Ovary (tissue), 9 donors: Measurements from ENCODE around the gene TBX4. TPM values are rescaled to one million over a fixed set of nuclear protein-coding genes. Genes with fewer than 3 reads are reported as not detected.
A peak's percentile ranks its signal among the peaks of the same experiment; 100 is the strongest.

Experiments used
- DNase-seq, 5 donors: peaks; one replicate each; pipeline ENCODE4 v3.0.0-alpha.2; 2019 to 2020
- H3K27ac ChIP-seq, 2 donors: fragments of 200-600 bp; one replicate each; pipeline versions ENCODE4 v1.5.1 to v1.8.0; 2019 to 2022
- H3K27me3 ChIP-seq: fragments of 200-600 bp; one replicate; pipeline ENCODE4 v1.8.0; 2022
- H3K36me3 ChIP-seq: fragments of 200-600 bp; sonication (generic); one replicate; pipeline ENCODE4 v1.5.1; 2019
- H3K4me1 ChIP-seq: one replicate; pipeline ENCODE4 v1.8.1; 2013; ENCODE audit warnings: mild to moderate bottlenecking, moderate library complexity; ENCODE audit not compliant: insufficient read depth
- H3K4me3 ChIP-seq: fragments of 200-600 bp; sonication (generic); one replicate; pipeline ENCODE4 v1.5.1; 2017
- H3K9me3 ChIP-seq, 2 donors: fragments of 200-600 bp in 1 of 2; sonication (generic) in 1 of 2; one replicate each; pipeline versions ENCODE4 v1.5.1 to v1.8.1; 2013 to 2019; ENCODE audit warnings: mild to moderate bottlenecking in 1 of 2, moderate library complexity in 1 of 2
- CTCF ChIP-seq, 3 donors: fragments of 450-650 bp in 2 of 3; fragments of 200-600 bp in 1 of 3; IDR thresholded peaks; one replicate each; pipeline versions ENCODE4 v1.5.1 to v1.8.0; 2016 to 2022; ENCODE audit warnings: antibody characterized with exemption in 3 of 3, mild to moderate bottlenecking in 1 of 3
- EP300 ChIP-seq: sonication (generic); formaldehyde crosslinking; IDR thresholded peaks from one replicate; pipeline ENCODE4 v1.6.1; 2017; ENCODE audit warnings: antibody characterized with exemption
- POLR2A ChIP-seq: fragments of 450-650 bp; IDR thresholded peaks from one replicate; pipeline ENCODE4 v1.6.1; 2017; ENCODE audit warnings: antibody characterized with exemption, mild to moderate bottlenecking, moderate library complexity
- WGBS, 3 donors: extraction: QIAGEN DNeasy Blood & Tissue Kit in 1 of 3; methylation state at CpG; one replicate each; pipeline versions ENCODE4 v1.1.5 to v1.1.7; 2013 to 2017; 5-methylcytosine and 5-hydroxymethylcytosine counted together
- intact Hi-C, 4 donors: fragments of 100-400 bp; cut with DNase I; formaldehyde crosslinking; loops; one replicate each; pipeline versions ENCODE4 v1.11.0 to v1.15.1; 2022 to 2023
- polyA plus RNA-seq, 2 donors: library from polyadenylated mRNA; stranded (reverse); fragments of 200-250 nt in 1 of 2; fragments of 350-450 nt in 1 of 2; fragmentation: Illumina TruSeq in 1 of 2; extraction: RNeasy Lipid Tissue Mini Kit (QIAGEN cat#74804) in 1 of 2; gene quantifications; one replicate each; pipeline ENCODE4 v1.2.3, GENCODE V29; 2013 to 2014
- total RNA-seq, 7 donors: library from RNA; depleted of rRNA in 2 of 7; stranded (reverse); fragments of >200 nt in 2 of 7; fragmentation: NEBNext Ultra II Directional in 3 of 7; extraction: Animal tissue kit (Norgen Biotek cat#: 25700) in 3 of 7; gene quantifications; one replicate each; pipeline versions ENCODE4 v1.1.0 to v1.2.4, GENCODE V29; 2016 to 2023
- donor health status: DM: no; HTN: no; CAD: no; lungs with moderate emphysema.
- donor health status: DM: no; HTN: no; CAD: no.
- donor health status: Bipolar disorder and iron deficiency.
- donor health status: DM: yes; HTN: yes; CAD: no.
- donor health status: DM: no; HTN: no; CAD: no.
- donor health status: DM: yes; HTN: yes; CAD: no.

TBX4 gene
- total and polyA plus RNA-seq, 9 donors: 0.18 TPM; not detected in 8

DNA sequence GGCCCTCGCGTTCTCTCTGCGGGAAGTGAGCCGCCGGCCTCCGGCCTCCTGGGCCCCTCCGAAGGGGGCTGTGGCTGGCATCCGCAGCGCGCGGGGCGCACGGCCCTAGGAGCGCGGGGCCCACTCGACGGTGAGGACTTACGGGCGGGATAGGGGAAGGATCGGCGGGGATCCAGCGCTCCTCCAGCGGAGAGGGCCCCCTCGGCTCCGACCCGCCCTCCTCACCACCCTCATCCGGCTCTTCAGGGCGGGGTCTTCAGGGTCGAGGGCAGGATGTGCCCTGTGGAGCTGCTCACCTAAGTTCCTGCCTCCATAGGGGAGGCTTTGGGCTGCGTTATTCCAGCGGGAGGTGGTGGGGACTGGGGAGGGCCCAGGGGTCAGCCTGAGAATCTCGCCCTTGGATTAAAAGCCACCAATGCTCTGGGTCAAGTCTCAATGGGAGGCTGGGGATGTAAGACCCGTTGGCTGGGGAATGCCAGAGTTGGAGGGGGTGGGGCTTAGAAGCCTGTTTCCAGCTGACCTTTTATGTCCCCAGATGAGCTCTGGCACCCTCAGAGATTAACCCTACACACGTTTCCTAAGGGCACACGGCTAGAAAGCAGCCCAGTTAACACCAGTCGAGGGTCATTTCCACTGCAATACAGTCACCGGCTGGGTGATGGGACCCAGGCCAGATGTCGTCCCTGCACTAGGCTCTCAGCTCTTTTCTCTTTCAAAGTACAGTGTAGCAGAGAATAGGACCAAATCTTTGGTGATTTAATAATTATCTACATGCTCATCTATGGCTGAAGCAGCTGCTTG is 39.2 kb upstream of the TBX4 start:
- DNase-seq: peak in 2 of 5 donors; percentile 30 to 31

DNA sequence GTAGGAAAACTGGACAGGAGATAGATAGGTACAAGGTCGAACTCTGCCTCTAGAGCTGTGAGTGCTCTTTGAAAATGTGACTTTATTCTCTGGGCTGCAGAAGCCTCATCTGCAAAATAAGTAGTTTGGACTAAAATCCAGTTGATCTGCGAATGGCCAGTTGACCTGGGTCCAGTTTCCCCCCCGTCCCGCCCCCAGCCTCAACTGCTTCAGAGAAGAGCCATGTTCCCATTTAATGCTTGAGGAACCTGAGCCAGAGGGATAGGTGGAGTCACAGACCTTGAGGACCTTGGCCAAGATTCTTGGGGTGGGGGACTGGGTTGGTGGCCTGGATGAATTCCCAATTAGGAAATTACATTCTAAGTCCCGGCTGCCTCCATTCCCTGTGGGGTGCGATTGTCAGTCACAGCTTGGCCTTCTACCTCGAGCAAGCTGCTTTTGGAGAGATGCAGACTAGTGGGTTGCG is 38.5 kb upstream of the TBX4 start:
- peaks cover 9% of the 10 kb centered on the region for H3K4me1 ChIP-seq
- 90 to 95% (median 93%) methylated on average over 8 of the region's 8 CpGs for WGBS, 3 donors
- no peaks in the 10 kb centered on the region for H3K27me3 ChIP-seq
- no peaks in the 10 kb centered on the region for H3K36me3 ChIP-seq
- H3K27ac ChIP-seq: no peak overlapping the region
- H3K9me3 ChIP-seq: no peaks in the 10 kb centered on the region
- no peak overlapping the region for H3K4me3 ChIP-seq
- DNase-seq: no peak
- no peak for TF ChIP-seq CTCF (IDR thresholded peaks at IDR 0.05)
- no peak for TF ChIP-seq EP300
- no peak for TF ChIP-seq POLR2A
- intact Hi-C loops: loop anchor here in 3 of 4 donors (5.0 to 10.0 kb wide), 6 partner anchors 141 to 654 kb away; partner anchors contain the start of genes MED13 (in 2 of the 3) and INTS2 (in 1 of the 3)

More for the DNA sequence above, 39.2 kb upstream of the TBX4 start:
- TF ChIP-seq POLR2A (no peak), EP300 (no peak), CTCF (IDR thresholded peaks at IDR 0.05) (no peak)
- H3K4me1 ChIP-seq: peaks cover 9% of the 10 kb centered on the region
- H3K4me3 ChIP-seq: peak overlapping the region; percentile 61
- no peaks in the 10 kb centered on the region for H3K36me3 ChIP-seq
- H3K9me3 ChIP-seq: no peaks in the 10 kb centered on the region
- H3K27me3 ChIP-seq: no peaks in the 10 kb centered on the region
- peak overlapping the region; percentile 31 to 80 for H3K27ac ChIP-seq
- intact Hi-C loops: loop anchor here in 3 of 4 donors (5.0 to 10.0 kb wide), 6 partner anchors 142 to 654 kb away; partner anchors contain the start of genes MED13 (in 2 of the 3) and INTS2 (in 1 of the 3)
- 12 to 14% (median 13%) methylated on average over 33 to 38 of the region's 38 CpGs for WGBS, 3 donors

GRCh38 chr17:61414141-61414935 is 37.9 kb upstream of the TBX4 start:
- H3K27ac ChIP-seq: no peak overlapping the region

More at GRCh38 chr17:61414141-61414935, 37.9 kb upstream of the TBX4 start:
- Histone ChIP-seq H3K27me3 (no peaks in the 10 kb centered on the region), H3K36me3 (no peaks in the 10 kb centered on the region), H3K4me3 (no peak overlapping the region), H3K9me3 (no peaks in the 10 kb centered on the region), H3K4me1 (peaks cover 9% of the 10 kb centered on the region)
- WGBS, 3 donors: 66 to 71% (median 70%) methylated on average over 15 to 16 of the region's 16 CpGs
- intact Hi-C loops: loop anchor here in 3 of 4 donors (5.0 to 10.0 kb wide), 6 partner anchors 140 to 653 kb away; partner anchors contain the start of genes MED13 (in 2 of the 3) and INTS2 (in 1 of the 3)
- DNase-seq: peak in 3 of 5 donors; percentile 33 to 39 (median 37)
- TF ChIP-seq POLR2A: no peak
- no peak for TF ChIP-seq EP300
- TF ChIP-seq CTCF (IDR thresholded peaks at IDR 0.05): no peak
